ENCODE results near the gene TSPAN15. TPM values are rescaled to one million over a fixed set of nuclear protein-coding genes. Genes with fewer than 3 reads are reported as not detected.

Gene TSPAN15
- polyA plus RNA-seq, 1 donor (not counting 4 experiments of a cell fraction or from before 2014, with no cell fraction given): 2.1 TPM

DNA sequence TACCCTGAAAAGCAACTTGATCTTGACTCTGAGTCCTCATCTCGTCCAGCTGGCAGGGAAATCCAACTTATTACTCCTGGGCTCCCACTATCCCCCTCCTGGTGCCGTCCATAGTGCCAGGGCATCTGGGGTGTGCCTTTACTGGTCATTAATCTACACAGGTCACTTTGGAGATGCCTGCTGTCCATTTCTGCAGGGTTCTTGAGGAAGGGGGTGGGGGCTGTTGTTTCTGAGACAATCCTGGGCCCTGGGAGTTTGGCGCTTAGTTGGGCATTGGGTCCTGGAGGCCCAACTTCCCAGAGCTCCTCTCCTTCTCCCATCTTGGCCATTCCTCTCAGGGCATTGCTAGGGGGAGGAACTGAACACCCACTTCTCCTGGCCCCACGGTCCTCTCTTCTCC lies 28.6 kb upstream of the TSPAN15 start:
- no peaks in the 10 kb centered on the region for H3K79me2 ChIP-seq (ENCODE audit: control insufficient read depth, insufficient read depth, low read length)
- H3K27ac ChIP-seq (ENCODE audit: control insufficient read depth, insufficient read depth, low read length): no peak overlapping the region
- H3K4me3 ChIP-seq (ENCODE audit: control insufficient read depth in 2 of 3, extremely low read depth in 1 of 3, insufficient read depth in 2 of 3, low read depth in 1 of 3, low read length in 3 of 3): no peak overlapping the region
- no peaks in the 10 kb centered on the region for H4K20me1 ChIP-seq (ENCODE audit: control insufficient read depth, extremely low read depth, insufficient read depth, low read length)
- no peak for DNase-seq (ENCODE audit: low read depth, low spot score)
- peaks cover 10% of the 10 kb centered on the region for H3K4me1 ChIP-seq (ENCODE audit: control insufficient read depth, extremely low read depth, insufficient read depth, low read length)
- no peak overlapping the region for H3K9ac ChIP-seq (ENCODE audit: control insufficient read depth, extremely low read depth, insufficient read depth, low read length)
- H3K27me3 ChIP-seq (ENCODE audit: control insufficient read depth, extremely low read depth, insufficient read depth, low read length): no peaks in the 10 kb centered on the region
- no peaks in the 10 kb centered on the region for H3K9me1 ChIP-seq (ENCODE audit: control insufficient read depth, extremely low read depth, insufficient read depth, low read length)
- TF ChIP-seq CTCF (optimal IDR thresholded peaks at IDR 0.05 in 1 of 3, IDR thresholded peaks at IDR 0.05 in 1 of 3, conservative IDR thresholded peaks at IDR 0.05 in 1 of 3; ENCODE audit: extremely low read depth in 1 of 3, insufficient read depth in 2 of 3, low read length in 3 of 3) (no peak), EZH2 (IDR thresholded peaks at IDR 0.05; ENCODE audit: low read length) (no peak)
- H2AFZ ChIP-seq (ENCODE audit: control insufficient read depth, low read length): no peak overlapping the region
- H3K9me3 ChIP-seq (ENCODE audit: control insufficient read depth, low read depth, low read length): no peaks in the 10 kb centered on the region
- no peaks in the 10 kb centered on the region for H3K36me3 ChIP-seq (ENCODE audit: control insufficient read depth in 2 of 2, extremely low read depth in 1 of 2, insufficient read depth in 2 of 2, low read length in 2 of 2)
- dilution Hi-C loops (cut with MboI; ENCODE audit: extremely low pct_ligation_motif_present, low sequenced_read_pairs): no loop called here
- no peak for FAIRE-seq
- H3K4me2 ChIP-seq (ENCODE audit: control insufficient read depth, extremely low read depth, insufficient read depth, low read depth, low read length): no peak overlapping the region

DNA sequence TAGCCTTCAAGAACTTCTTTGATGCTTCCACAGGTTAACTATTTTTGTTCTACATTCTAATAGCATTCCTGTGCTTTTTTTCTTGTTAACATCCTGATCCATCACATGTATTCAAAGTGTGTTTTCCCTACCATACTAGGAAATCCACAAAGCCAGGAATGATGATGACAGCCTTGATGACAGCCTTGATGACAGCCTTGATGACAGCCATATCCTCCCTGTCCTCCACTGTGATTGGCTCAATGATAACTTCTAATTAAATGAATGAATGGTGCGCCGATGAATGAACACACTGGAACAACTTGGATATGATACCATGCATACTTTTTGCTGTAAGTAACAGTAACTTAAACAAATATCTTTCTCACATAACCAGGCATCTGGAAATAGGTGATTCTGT lies 26.2 kb upstream of the TSPAN15 start:
- Histone ChIP-seq H3K4me1 (ENCODE audit: control insufficient read depth, extremely low read depth, insufficient read depth, low read length) (peaks cover 10% of the 10 kb centered on the region), H2AFZ (ENCODE audit: control insufficient read depth, low read length) (no peak overlapping the region), H3K27ac (ENCODE audit: control insufficient read depth, insufficient read depth, low read length) (no peak overlapping the region), H4K20me1 (ENCODE audit: control insufficient read depth, extremely low read depth, insufficient read depth, low read length) (no peaks in the 10 kb centered on the region), H3K4me2 (ENCODE audit: control insufficient read depth, extremely low read depth, insufficient read depth, low read depth, low read length) (no peak overlapping the region), H3K9me3 (ENCODE audit: control insufficient read depth, low read depth, low read length) (no peaks in the 10 kb centered on the region), H3K36me3 (ENCODE audit: control insufficient read depth in 2 of 2, extremely low read depth in 1 of 2, insufficient read depth in 2 of 2, low read length in 2 of 2) (no peaks in the 10 kb centered on the region), H3K9me1 (ENCODE audit: control insufficient read depth, extremely low read depth, insufficient read depth, low read length) (no peaks in the 10 kb centered on the region), H3K4me3 (ENCODE audit: control insufficient read depth in 2 of 3, extremely low read depth in 1 of 3, insufficient read depth in 2 of 3, low read depth in 1 of 3, low read length in 3 of 3) (no peak overlapping the region), H3K27me3 (ENCODE audit: control insufficient read depth, extremely low read depth, insufficient read depth, low read length) (no peaks in the 10 kb centered on the region), H3K79me2 (ENCODE audit: control insufficient read depth, insufficient read depth, low read length) (no peaks in the 10 kb centered on the region), H3K9ac (ENCODE audit: control insufficient read depth, extremely low read depth, insufficient read depth, low read length) (no peak overlapping the region)
- TF ChIP-seq EZH2 (IDR thresholded peaks at IDR 0.05; ENCODE audit: low read length) (no peak), CTCF (optimal IDR thresholded peaks at IDR 0.05 in 1 of 3, IDR thresholded peaks at IDR 0.05 in 1 of 3, conservative IDR thresholded peaks at IDR 0.05 in 1 of 3; ENCODE audit: extremely low read depth in 1 of 3, insufficient read depth in 2 of 3, low read length in 3 of 3) (no peak)
- FAIRE-seq: no peak
- DNase-seq (ENCODE audit: low read depth, low spot score): no peak
- dilution Hi-C loops (cut with MboI; ENCODE audit: extremely low pct_ligation_motif_present, low sequenced_read_pairs): no loop called here
